Measurements from ENCODE around the gene VASH2.
A peak's percentile ranks its signal among the peaks of the same experiment; 100 is the strongest.
"Not testable (repeated sequence)": the region's sequence is repeated elsewhere in the genome, so short reads cannot be mapped to it uniquely, and the experiment has no call there.

VASH2 gene

GRCh38 chr1:212950243-212951125 lies at the start of gene VASH2:
TSS of gene VASH2 (plus strand) at chr1:212950541. CDS start at chr1:212951543, 1,002 bp downstream.
- peak in 1 of 2 donors; percentile 30 for DNase-seq (ENCODE audit: low read depth in 2 of 2)

- DNase-seq (ENCODE audit: low read depth in 2 of 2), result no peak
Measured at GRCh38 chr1:212901290-212901689, 49.1 kb upstream of the VASH2 start.

- no peak for DNase-seq (ENCODE audit: low read depth in 2 of 2)
Measured at GRCh38 chr1:212902054-212902453, 48.3 kb upstream of the VASH2 start.

GRCh38 chr1:212903664-212904063 lies 46.7 kb upstream of the VASH2 start:
- DNase-seq (ENCODE audit: low read depth in 2 of 2), result no peak

GRCh38 chr1:212908071-212908470 lies 42.3 kb upstream of the VASH2 start:
- not testable (repeated sequence) for DNase-seq (ENCODE audit: low read depth in 2 of 2)

- no peak for DNase-seq (ENCODE audit: low read depth in 2 of 2)
Measured at GRCh38 chr1:212908971-212909370, 41.4 kb upstream of the VASH2 start.

GRCh38 chr1:212909652-212910063 lies 40.7 kb upstream of the VASH2 start:
- DNase-seq (ENCODE audit: low read depth in 2 of 2), result no peak

GRCh38 chr1:212910213-212910612 lies 40.1 kb upstream of the VASH2 start:
- not testable (repeated sequence) for DNase-seq (ENCODE audit: low read depth in 2 of 2)

- not testable (repeated sequence) for DNase-seq (ENCODE audit: low read depth in 2 of 2)
Measured at GRCh38 chr1:212913638-212914037, 36.7 kb upstream of the VASH2 start.

- DNase-seq (ENCODE audit: low read depth in 2 of 2), result not testable (repeated sequence)
Measured at GRCh38 chr1:212914110-212914509, 36.2 kb upstream of the VASH2 start.

- no peak for DNase-seq (ENCODE audit: low read depth in 2 of 2)
Measured at GRCh38 chr1:212914789-212915188, 35.6 kb upstream of the VASH2 start.

GRCh38 chr1:212915245-212916091 lies 34.9 kb upstream of the VASH2 start:
- DNase-seq (ENCODE audit: low read depth in 2 of 2), result no peak

- DNase-seq (ENCODE audit: low read depth in 2 of 2), result no peak
Measured at GRCh38 chr1:212916481-212917133, 33.7 kb upstream of the VASH2 start.

- no peak for DNase-seq (ENCODE audit: low read depth in 2 of 2)
Measured at GRCh38 chr1:212917134-212917485, 33.2 kb upstream of the VASH2 start.

- no peak for DNase-seq (ENCODE audit: low read depth in 2 of 2)
Measured at GRCh38 chr1:212917858-212918257, 32.5 kb upstream of the VASH2 start.

GRCh38 chr1:212918824-212919223 lies 31.5 kb upstream of the VASH2 start:
- DNase-seq (ENCODE audit: low read depth in 2 of 2), result no peak

- DNase-seq (ENCODE audit: low read depth in 2 of 2), result no peak
Measured at GRCh38 chr1:212920246-212920645, 30.1 kb upstream of the VASH2 start.

- DNase-seq (ENCODE audit: low read depth in 2 of 2), result no peak
Measured at GRCh38 chr1:212920896-212921295, 29.4 kb upstream of the VASH2 start.

GRCh38 chr1:212922016-212922415 lies 28.3 kb upstream of the VASH2 start:
- DNase-seq (ENCODE audit: low read depth in 2 of 2), result no peak

- no peak for DNase-seq (ENCODE audit: low read depth in 2 of 2)
Measured at GRCh38 chr1:212926372-212926771, 24.0 kb upstream of the VASH2 start.

- DNase-seq (ENCODE audit: low read depth in 2 of 2), result no peak
Measured at GRCh38 chr1:212928323-212929291, 21.7 kb upstream of the VASH2 start.
